Measurements from ENCODE around the gene RASA3. TPM values are rescaled to one million over a fixed set of nuclear protein-coding genes. Genes with fewer than 3 reads are reported as not detected.

Gene RASA3
- polyA plus RNA-seq, 1 experiment, result 31.4 TPM

GRCh38 chr13:113996912-113997745, 135.3 kb downstream of the RASA3 start:
- TF ChIP-seq, protein P1, sequence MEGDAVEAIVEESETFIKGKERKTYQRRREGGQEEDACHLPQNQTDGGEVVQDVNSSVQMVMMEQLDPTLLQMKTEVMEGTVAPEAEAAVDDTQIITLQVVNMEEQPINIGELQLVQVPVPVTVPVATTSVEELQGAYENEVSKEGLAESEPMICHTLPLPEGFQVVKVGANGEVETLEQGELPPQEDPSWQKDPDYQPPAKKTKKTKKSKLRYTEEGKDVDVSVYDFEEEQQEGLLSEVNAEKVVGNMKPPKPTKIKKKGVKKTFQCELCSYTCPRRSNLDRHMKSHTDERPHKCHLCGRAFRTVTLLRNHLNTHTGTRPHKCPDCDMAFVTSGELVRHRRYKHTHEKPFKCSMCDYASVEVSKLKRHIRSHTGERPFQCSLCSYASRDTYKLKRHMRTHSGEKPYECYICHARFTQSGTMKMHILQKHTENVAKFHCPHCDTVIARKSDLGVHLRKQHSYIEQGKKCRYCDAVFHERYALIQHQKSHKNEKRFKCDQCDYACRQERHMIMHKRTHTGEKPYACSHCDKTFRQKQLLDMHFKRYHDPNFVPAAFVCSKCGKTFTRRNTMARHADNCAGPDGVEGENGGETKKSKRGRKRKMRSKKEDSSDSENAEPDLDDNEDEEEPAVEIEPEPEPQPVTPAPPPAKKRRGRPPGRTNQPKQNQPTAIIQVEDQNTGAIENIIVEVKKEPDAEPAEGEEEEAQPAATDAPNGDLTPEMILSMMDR (IDR thresholded peaks at IDR 0.05; ENCODE audit: insufficient read depth, low read depth, low read length), result no peak
- CTCF ChIA-PET, result no interaction called here
- H3K36me3 ChIP-seq (ENCODE audit: control insufficient read depth, insufficient read depth, low read length), result peaks cover 41% of the 10 kb centered on the region
- no peak overlapping the region for H3K4me3 ChIP-seq (ENCODE audit: low read depth, low read length)
- POLR2A ChIA-PET, result no interaction called here
- no peaks in the 10 kb centered on the region for H3K27me3 ChIP-seq (ENCODE audit: control insufficient read depth, insufficient read depth, low read length)
- no peak for DNase-seq (ENCODE audit: low read depth)

GRCh38 chr13:113996081-113996911, 136.1 kb downstream of the RASA3 start:
- peaks cover 42% of the 10 kb centered on the region for H3K36me3 ChIP-seq (ENCODE audit: control insufficient read depth, insufficient read depth, low read length)
- CTCF ChIA-PET, result no interaction called here
- H3K27me3 ChIP-seq (ENCODE audit: control insufficient read depth, insufficient read depth, low read length), result no peaks in the 10 kb centered on the region
- POLR2A ChIA-PET, result no interaction called here
- TF ChIP-seq, protein P1 (IDR thresholded peaks at IDR 0.05; ENCODE audit: insufficient read depth, low read depth, low read length), result no peak
- H3K4me3 ChIP-seq (ENCODE audit: low read depth, low read length), result no peak overlapping the region
- no peak for DNase-seq (ENCODE audit: low read depth)

- DNase-seq (ENCODE audit: low read depth), result no peak
- Histone ChIP-seq H3K27me3 (ENCODE audit: control insufficient read depth, insufficient read depth, low read length) (no peaks in the 10 kb centered on the region), H3K36me3 (ENCODE audit: control insufficient read depth, insufficient read depth, low read length) (peaks cover 42% of the 10 kb centered on the region), H3K4me3 (ENCODE audit: low read depth, low read length) (no peak overlapping the region)
- ChIA-PET POLR2A (no interaction called here), CTCF (no interaction called here)
- TF ChIP-seq, protein P1 (IDR thresholded peaks at IDR 0.05; ENCODE audit: insufficient read depth, low read depth, low read length), result no peak
Observed at GRCh38 chr13:113995051-113995601, 137.3 kb downstream of the RASA3 start.

DNA sequence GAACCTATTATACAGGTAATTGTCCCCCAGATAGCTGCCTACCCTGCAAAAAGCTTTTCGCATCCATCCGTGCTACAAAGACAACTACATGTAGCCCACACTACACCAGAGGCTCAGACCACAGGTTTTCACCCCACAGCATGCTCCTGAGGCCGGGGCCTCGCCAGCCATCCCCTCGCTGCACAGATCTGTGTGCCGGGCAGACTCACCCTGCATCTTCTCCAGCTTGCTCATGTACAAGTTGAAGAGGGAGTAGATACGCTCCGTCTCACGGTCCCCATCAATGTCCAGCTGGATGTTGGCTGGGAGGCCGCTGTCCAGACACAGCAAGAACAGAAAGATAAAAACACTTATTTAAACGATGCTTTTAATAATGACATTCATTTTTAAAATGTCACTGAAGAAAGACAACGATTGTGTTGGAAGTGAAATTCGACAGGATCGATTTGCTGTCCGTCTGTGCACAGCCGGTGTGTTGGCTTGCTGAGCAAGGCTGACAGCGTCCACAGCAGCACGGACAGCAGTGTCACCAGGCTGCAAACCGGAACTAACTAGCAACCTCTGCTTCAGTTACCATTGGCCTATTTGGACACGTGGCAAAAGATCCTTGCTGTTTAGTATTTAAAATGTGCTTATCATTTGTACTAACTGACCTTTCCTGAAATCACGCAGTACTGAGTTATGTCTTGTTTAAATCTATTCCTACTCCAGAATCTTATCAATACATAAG, 140.0 kb downstream of the RASA3 start:
- no peaks in the 10 kb centered on the region for H3K27me3 ChIP-seq (ENCODE audit: control insufficient read depth, insufficient read depth, low read length)
- peaks cover 39% of the 10 kb centered on the region for H3K36me3 ChIP-seq (ENCODE audit: control insufficient read depth, insufficient read depth, low read length)
- no peak overlapping the region for H3K4me3 ChIP-seq (ENCODE audit: low read depth, low read length)
- POLR2A ChIA-PET, result no interaction called here
- TF ChIP-seq, protein P1 (IDR thresholded peaks at IDR 0.05; ENCODE audit: insufficient read depth, low read depth, low read length), result no peak
- DNase-seq (ENCODE audit: low read depth), result no peak
- CTCF ChIA-PET, result interaction anchor here (1.8 kb wide), 1 partner anchor 11 kb away, joined by 5 read pairs; no protein-coding TSS in a partner anchor

All from BJ (cell line).